SK-N-SH (cell line): ENCODE results near the gene FFAR3.

Experiments
- ELF1 ChIP-seq: IDR thresholded peaks from 2 replicates; pipeline ENCODE4 v1.4.0; 2012
- EP300 ChIP-seq, 2 experiments: IDR thresholded peaks; 2 replicates each; pipeline versions ENCODE4 v1.4.0 to v1.6.1; 2012; ENCODE audit warnings: borderline replicate concordance in 1 of 2, low read depth in 1 of 2, low read length in 1 of 2
- FOXJ3 ChIP-seq: sonication (generic); formaldehyde crosslinking; IDR thresholded peaks from 2 replicates; pipeline ENCODE4 v1.5.1; 2020; ENCODE audit warnings: mild to moderate bottlenecking, missing genetic modification reagents
- FOXM1 ChIP-seq: IDR thresholded peaks from 2 replicates; pipeline ENCODE4 v1.4.0; 2012; ENCODE audit warnings: low read depth, mild to moderate bottlenecking
- GABPA ChIP-seq: IDR thresholded peaks from 2 replicates; pipeline ENCODE4 v1.4.0; 2012; ENCODE audit warnings: low read depth, mild to moderate bottlenecking
- GATA2 ChIP-seq: sonication (generic); formaldehyde crosslinking; IDR thresholded peaks from 2 replicates; pipeline ENCODE4 v1.5.0; 2020; ENCODE audit warnings: mild to moderate bottlenecking, missing genetic modification reagents
- NRF1 ChIP-seq: IDR thresholded peaks from 2 replicates; pipeline ENCODE4 v1.6.1; 2012; ENCODE audit warnings: low read depth, mild to moderate bottlenecking, low read length
- POLR2AphosphoS5 ChIP-seq: IDR thresholded peaks from 2 replicates; pipeline ENCODE4 v1.6.1; 2012; ENCODE audit warnings: low read depth, low read length
- RAD21 ChIP-seq: IDR thresholded peaks from 2 replicates; pipeline ENCODE4 v1.6.1; 2012; ENCODE audit warnings: mild to moderate bottlenecking, low read length
- SIN3A ChIP-seq: IDR thresholded peaks from 2 replicates; pipeline ENCODE4 v1.6.1; 2012; ENCODE audit warnings: low read depth, mild to moderate bottlenecking, low read length, moderate library complexity, borderline replicate concordance
- TAF1 ChIP-seq: IDR thresholded peaks from 2 replicates; pipeline ENCODE4 v1.6.1; 2012; ENCODE audit warnings: low read depth, mild to moderate bottlenecking, low read length, moderate library complexity, borderline replicate concordance
- TCF12 ChIP-seq: IDR thresholded peaks from 2 replicates; pipeline ENCODE4 v1.4.0; 2012
- TF ChIP-seq, protein P1 (sequence below): fragments of 200-600 bp; sonication (generic); IDR thresholded peaks from 2 replicates; pipeline ENCODE4 v1.6.1; 2017; ENCODE audit warnings: antibody characterized with exemption, mild to moderate bottlenecking, moderate library complexity
- TF ChIP-seq, protein P2 (sequence below): IDR thresholded peaks from 2 replicates; pipeline ENCODE4 v1.6.1; 2012; ENCODE audit warnings: mild to moderate bottlenecking, low read depth, low read length, moderate library complexity

- TF ChIP-seq, protein P1, sequence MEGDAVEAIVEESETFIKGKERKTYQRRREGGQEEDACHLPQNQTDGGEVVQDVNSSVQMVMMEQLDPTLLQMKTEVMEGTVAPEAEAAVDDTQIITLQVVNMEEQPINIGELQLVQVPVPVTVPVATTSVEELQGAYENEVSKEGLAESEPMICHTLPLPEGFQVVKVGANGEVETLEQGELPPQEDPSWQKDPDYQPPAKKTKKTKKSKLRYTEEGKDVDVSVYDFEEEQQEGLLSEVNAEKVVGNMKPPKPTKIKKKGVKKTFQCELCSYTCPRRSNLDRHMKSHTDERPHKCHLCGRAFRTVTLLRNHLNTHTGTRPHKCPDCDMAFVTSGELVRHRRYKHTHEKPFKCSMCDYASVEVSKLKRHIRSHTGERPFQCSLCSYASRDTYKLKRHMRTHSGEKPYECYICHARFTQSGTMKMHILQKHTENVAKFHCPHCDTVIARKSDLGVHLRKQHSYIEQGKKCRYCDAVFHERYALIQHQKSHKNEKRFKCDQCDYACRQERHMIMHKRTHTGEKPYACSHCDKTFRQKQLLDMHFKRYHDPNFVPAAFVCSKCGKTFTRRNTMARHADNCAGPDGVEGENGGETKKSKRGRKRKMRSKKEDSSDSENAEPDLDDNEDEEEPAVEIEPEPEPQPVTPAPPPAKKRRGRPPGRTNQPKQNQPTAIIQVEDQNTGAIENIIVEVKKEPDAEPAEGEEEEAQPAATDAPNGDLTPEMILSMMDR = no peak
- no peak for TF ChIP-seq NRF1
- no peak for TF ChIP-seq SIN3A
- no peak for TF ChIP-seq EP300 (IDR thresholded peaks at IDR 0.05; ENCODE audit: borderline replicate concordance in 1 of 2, low read depth in 1 of 2, low read length in 1 of 2)
- TF ChIP-seq POLR2AphosphoS5 = no peak
- TF ChIP-seq GABPA = no peak
- TF ChIP-seq, protein P2, sequence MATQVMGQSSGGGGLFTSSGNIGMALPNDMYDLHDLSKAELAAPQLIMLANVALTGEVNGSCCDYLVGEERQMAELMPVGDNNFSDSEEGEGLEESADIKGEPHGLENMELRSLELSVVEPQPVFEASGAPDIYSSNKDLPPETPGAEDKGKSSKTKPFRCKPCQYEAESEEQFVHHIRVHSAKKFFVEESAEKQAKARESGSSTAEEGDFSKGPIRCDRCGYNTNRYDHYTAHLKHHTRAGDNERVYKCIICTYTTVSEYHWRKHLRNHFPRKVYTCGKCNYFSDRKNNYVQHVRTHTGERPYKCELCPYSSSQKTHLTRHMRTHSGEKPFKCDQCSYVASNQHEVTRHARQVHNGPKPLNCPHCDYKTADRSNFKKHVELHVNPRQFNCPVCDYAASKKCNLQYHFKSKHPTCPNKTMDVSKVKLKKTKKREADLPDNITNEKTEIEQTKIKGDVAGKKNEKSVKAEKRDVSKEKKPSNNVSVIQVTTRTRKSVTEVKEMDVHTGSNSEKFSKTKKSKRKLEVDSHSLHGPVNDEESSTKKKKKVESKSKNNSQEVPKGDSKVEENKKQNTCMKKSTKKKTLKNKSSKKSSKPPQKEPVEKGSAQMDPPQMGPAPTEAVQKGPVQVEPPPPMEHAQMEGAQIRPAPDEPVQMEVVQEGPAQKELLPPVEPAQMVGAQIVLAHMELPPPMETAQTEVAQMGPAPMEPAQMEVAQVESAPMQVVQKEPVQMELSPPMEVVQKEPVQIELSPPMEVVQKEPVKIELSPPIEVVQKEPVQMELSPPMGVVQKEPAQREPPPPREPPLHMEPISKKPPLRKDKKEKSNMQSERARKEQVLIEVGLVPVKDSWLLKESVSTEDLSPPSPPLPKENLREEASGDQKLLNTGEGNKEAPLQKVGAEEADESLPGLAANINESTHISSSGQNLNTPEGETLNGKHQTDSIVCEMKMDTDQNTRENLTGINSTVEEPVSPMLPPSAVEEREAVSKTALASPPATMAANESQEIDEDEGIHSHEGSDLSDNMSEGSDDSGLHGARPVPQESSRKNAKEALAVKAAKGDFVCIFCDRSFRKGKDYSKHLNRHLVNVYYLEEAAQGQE = no peak
- no peak for TF ChIP-seq FOXJ3 (CRISPR knock-in tag)
- TF ChIP-seq TCF12 = no peak
- TF ChIP-seq TAF1 = no peak
- TF ChIP-seq FOXM1 = no peak
- no peak for TF ChIP-seq ELF1
- no peak for TF ChIP-seq GATA2 (CRISPR knock-in tag)
- no peak for TF ChIP-seq RAD21
Measured at GRCh38 chr19:35363711-35364425, 5.6 kb downstream of the FFAR3 start.
